WTC11 (cell line): Measurements from ENCODE around the gene ABCB6. TPM values are rescaled to one million over a fixed set of nuclear protein-coding genes. Genes with fewer than 3 reads are reported as not detected.

ENCODE experiments used
- ATAC-seq: fragments of 200-7000 bp; cut with Tn5 transposase; 2 replicates; pipeline ENCODE4 v1.10.0; 2021; ENCODE audit warnings: mild to moderate bottlenecking, moderate library complexity
- CTCF ChIA-PET: fragments of 300-600 bp; sonication (Branson Sonifier 250); formaldehyde crosslinking; loops from one replicate; lab custom pipeline; 2021; ENCODE audit warnings: antibody characterized with exemption; lab: Charles Lee
- POLR2A ChIA-PET: fragments of 350-600 bp; sonication (Branson Sonifier 250); formaldehyde crosslinking; loops from one replicate; lab custom pipeline; 2021; ENCODE audit warnings: antibody characterized with exemption; lab: Charles Lee
- DNase-seq: peaks from one replicate; pipeline ENCODE4 v3.0.0; 2021; ENCODE audit warnings: low spot score
- H3K27ac Mint-ChIP-seq: 2 replicates; pipeline ENCODE4 v1.8.0; 2021; ENCODE audit warnings: mixed read lengths
- H3K27me3 Mint-ChIP-seq: 2 replicates; pipeline ENCODE4 v1.8.0; 2021; ENCODE audit warnings: low read depth, mild to moderate bottlenecking, moderate library complexity, mixed read lengths
- H3K36me3 Mint-ChIP-seq: 2 replicates; pipeline ENCODE4 v1.8.0; 2021; ENCODE audit warnings: mixed read lengths
- H3K4me1 Mint-ChIP-seq: 2 replicates; pipeline ENCODE4 v1.8.0; 2022; ENCODE audit warnings: mixed read lengths
- H3K4me3 Mint-ChIP-seq: 2 replicates; pipeline ENCODE4 v1.8.0; 2021; ENCODE audit warnings: mild to moderate bottlenecking, moderate library complexity, mixed read lengths
- H3K9me3 Mint-ChIP-seq: 2 replicates; pipeline ENCODE4 v1.8.0; 2021; ENCODE audit warnings: mixed read lengths
- ESRRA ChIP-seq: sonication (generic); formaldehyde crosslinking; IDR thresholded peaks from 2 replicates; pipeline ENCODE4 v1.8.1; 2022; ENCODE audit warnings: mild to moderate bottlenecking, missing genetic modification reagents, borderline replicate concordance
- FOXJ3 ChIP-seq: sonication (generic); formaldehyde crosslinking; IDR thresholded peaks from 2 replicates; pipeline ENCODE4 v1.9.0; 2021; ENCODE audit warnings: missing genetic modification reagents, mild to moderate bottlenecking, borderline replicate concordance
- JAZF1 ChIP-seq: fragments of 250-450 bp; sonication (Bioruptor Pico); IDR thresholded peaks from 2 replicates; pipeline ENCODE4 v1.9.0; 2021; ENCODE audit warnings: moderate library complexity, mild to moderate bottlenecking, inconsistent platforms
- JUN ChIP-seq: sonication (generic); formaldehyde crosslinking; IDR thresholded peaks from 2 replicates; pipeline ENCODE4 v1.8.0; 2023; ENCODE audit warnings: mild to moderate bottlenecking, missing genetic modification reagents
- MXD4 ChIP-seq: fragments of 250-450 bp; sonication (Bioruptor Pico); IDR thresholded peaks from 2 replicates; pipeline ENCODE4 v1.8.0; 2021; ENCODE audit warnings: mild to moderate bottlenecking, moderate library complexity, borderline replicate concordance
- MYBL2 ChIP-seq: sonication (generic); formaldehyde crosslinking; IDR thresholded peaks from 2 replicates; pipeline ENCODE4 v1.8.1; 2023; ENCODE audit warnings: mild to moderate bottlenecking, moderate library complexity, missing genetic modification reagents
- NFATC4 ChIP-seq: fragments of 250-450 bp; sonication (Bioruptor Pico); IDR thresholded peaks from 2 replicates; pipeline ENCODE4 v1.9.0; 2021; ENCODE audit warnings: mild to moderate bottlenecking
- NR2C2 ChIP-seq: sonication (generic); formaldehyde crosslinking; IDR thresholded peaks from 2 replicates; pipeline ENCODE4 v1.8.0; 2022; ENCODE audit warnings: mild to moderate bottlenecking, missing genetic modification reagents
- PRRX2 ChIP-seq: fragments of 250-450 bp; sonication (Bioruptor Pico); IDR thresholded peaks from 2 replicates; pipeline ENCODE4 v1.8.0; 2021; ENCODE audit warnings: mild to moderate bottlenecking
- ZBTB21 ChIP-seq: sonication (generic); formaldehyde crosslinking; IDR thresholded peaks from 2 replicates; pipeline ENCODE4 v1.8.1; 2023; ENCODE audit warnings: mild to moderate bottlenecking, missing genetic modification reagents, borderline replicate concordance
- ZNF232 ChIP-seq: sonication (generic); formaldehyde crosslinking; IDR thresholded peaks from 2 replicates; pipeline ENCODE4 v1.8.0; 2022; ENCODE audit warnings: mild to moderate bottlenecking, missing genetic modification reagents
- total RNA-seq: library from RNA; stranded (reverse); gene quantifications from 3 replicates; pipeline ENCODE4 v1.2.3, GENCODE V29; 2021
- TF ChIP-seq, protein P1 (sequence below): sonication (generic); formaldehyde crosslinking; IDR thresholded peaks from 2 replicates; pipeline ENCODE4 v1.8.1; 2022; ENCODE audit warnings: low read depth, missing genetic modification reagents, borderline replicate concordance
- TF ChIP-seq, protein P2 (sequence below): sonication (generic); formaldehyde crosslinking; IDR thresholded peaks from 2 replicates; pipeline ENCODE4 v1.8.1; 2023; ENCODE audit warnings: mild to moderate bottlenecking, missing genetic modification reagents, moderate library complexity
- TF ChIP-seq, protein P3 (sequence below): sonication (generic); formaldehyde crosslinking; IDR thresholded peaks from 2 replicates; pipeline ENCODE4 v1.8.0; 2023; ENCODE audit warnings: missing genetic modification reagents
- TF ChIP-seq, protein P4 (sequence below): sonication (generic); formaldehyde crosslinking; IDR thresholded peaks from 2 replicates; pipeline ENCODE4 v1.8.0; 2022; ENCODE audit warnings: missing genetic modification reagents
- TF ChIP-seq, protein P5 (sequence below): fragments of 250-450 bp; sonication (Bioruptor Pico); IDR thresholded peaks from 2 replicates; pipeline ENCODE4 v1.9.0; 2021; ENCODE audit warnings: mild to moderate bottlenecking

The ABCB6 gene
- total RNA-seq, 1 experiment from 2014 or later, result 44.8 TPM

DNA sequence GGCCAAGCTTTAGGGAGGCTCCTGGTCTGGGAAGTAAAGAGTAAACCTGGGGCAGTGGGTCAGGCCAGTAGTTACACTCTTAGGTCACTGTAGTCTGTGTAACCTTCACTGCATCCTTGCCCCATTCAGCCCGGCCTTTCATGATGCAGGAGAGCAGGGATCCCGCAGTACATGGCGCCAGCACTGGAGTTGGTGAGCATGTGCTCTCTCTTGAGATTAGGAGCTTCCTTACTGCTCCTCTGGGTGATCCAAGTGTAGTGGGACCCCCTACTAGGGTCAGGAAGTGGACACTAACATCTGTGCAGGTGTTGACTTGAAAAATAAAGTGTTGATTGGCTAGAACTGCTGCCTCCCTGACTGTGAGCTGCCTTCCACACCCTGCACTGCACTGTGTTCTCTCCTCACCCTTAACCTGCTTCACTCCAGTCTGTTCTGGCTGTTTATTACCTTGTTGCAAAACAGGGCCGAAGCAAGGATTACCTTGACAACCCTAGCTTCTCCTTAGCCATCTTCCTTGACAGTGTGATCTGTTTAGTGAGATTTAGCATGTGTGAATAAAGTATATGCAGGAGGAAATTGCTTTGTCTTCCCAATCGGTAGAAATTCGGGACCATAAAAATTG is 35.5 kb downstream of the ABCB6 start:
- Mint-ChIP-seq H3K9me3 (no peaks in the 10 kb centered on the region), H3K27ac (no peak overlapping the region), H3K4me3 (no peak overlapping the region)

DNA sequence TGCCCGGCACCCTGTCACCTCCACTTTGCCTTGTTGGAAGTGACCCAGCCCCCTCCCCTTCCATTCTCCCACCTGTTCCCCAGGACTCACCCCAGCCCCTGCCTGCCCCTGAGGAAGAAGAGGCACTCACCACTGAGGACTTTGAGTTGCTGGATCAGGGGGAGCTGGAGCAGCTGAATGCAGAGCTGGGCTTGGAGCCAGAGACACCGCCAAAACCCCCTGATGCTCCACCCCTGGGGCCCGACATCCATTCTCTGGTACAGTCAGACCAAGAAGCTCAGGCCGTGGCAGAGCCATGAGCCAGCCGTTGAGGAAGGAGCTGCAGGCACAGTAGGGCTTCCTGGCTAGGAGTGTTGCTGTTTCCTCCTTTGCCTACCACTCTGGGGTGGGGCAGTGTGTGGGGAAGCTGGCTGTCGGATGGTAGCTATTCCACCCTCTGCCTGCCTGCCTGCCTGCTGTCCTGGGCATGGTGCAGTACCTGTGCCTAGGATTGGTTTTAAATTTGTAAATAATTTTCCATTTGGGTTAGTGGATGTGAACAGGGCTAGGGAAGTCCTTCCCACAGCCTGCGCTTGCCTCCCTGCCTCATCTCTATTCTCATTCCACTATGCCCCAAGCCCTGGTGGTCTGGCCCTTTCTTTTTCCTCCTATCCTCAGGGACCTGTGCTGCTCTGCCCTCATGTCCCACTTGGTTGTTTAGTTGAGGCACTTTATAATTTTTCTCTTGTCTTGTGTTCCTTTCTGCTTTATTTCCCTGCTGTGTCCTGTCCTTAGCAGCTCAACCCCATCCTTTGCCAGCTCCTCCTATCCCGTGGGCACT is 36.2 kb downstream of the ABCB6 start:
- ChIA-PET CTCF (interaction anchor here (0.6 to 1.3 kb wide), 2 partner anchors 153 to 179 kb away, joined by 3 read pairs; no protein-coding TSS in a partner anchor), POLR2A (no interaction called here)
- Mint-ChIP-seq H3K9me3 (no peaks in the 10 kb centered on the region), H3K27me3 (no peaks in the 10 kb centered on the region), H3K36me3 (peaks cover 27% of the 10 kb centered on the region), H3K4me1 (peaks cover 8% of the 10 kb centered on the region), H3K27ac (no peak overlapping the region), H3K4me3 (no peak overlapping the region)
- no peak for ATAC-seq
- DNase-seq, result no peak
- TF ChIP-seq ESRRA, result no peak
- no peak for TF ChIP-seq ZNF232
- TF ChIP-seq NFATC4 (CRISPR knock-in tag), result no peak
- TF ChIP-seq, protein P1, sequence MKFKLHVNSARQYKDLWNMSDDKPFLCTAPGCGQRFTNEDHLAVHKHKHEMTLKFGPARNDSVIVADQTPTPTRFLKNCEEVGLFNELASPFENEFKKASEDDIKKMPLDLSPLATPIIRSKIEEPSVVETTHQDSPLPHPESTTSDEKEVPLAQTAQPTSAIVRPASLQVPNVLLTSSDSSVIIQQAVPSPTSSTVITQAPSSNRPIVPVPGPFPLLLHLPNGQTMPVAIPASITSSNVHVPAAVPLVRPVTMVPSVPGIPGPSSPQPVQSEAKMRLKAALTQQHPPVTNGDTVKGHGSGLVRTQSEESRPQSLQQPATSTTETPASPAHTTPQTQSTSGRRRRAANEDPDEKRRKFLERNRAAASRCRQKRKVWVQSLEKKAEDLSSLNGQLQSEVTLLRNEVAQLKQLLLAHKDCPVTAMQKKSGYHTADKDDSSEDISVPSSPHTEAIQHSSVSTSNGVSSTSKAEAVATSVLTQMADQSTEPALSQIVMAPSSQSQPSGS (CRISPR knock-in tag), result no peak
- no peak for TF ChIP-seq MYBL2 (CRISPR knock-in tag)
- no peak for TF ChIP-seq NR2C2 (CRISPR knock-in tag)
- TF ChIP-seq, protein P2, sequence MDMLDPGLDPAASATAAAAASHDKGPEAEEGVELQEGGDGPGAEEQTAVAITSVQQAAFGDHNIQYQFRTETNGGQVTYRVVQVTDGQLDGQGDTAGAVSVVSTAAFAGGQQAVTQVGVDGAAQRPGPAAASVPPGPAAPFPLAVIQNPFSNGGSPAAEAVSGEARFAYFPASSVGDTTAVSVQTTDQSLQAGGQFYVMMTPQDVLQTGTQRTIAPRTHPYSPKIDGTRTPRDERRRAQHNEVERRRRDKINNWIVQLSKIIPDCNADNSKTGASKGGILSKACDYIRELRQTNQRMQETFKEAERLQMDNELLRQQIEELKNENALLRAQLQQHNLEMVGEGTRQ (CRISPR knock-in tag), result no peak
- TF ChIP-seq, protein P3, sequence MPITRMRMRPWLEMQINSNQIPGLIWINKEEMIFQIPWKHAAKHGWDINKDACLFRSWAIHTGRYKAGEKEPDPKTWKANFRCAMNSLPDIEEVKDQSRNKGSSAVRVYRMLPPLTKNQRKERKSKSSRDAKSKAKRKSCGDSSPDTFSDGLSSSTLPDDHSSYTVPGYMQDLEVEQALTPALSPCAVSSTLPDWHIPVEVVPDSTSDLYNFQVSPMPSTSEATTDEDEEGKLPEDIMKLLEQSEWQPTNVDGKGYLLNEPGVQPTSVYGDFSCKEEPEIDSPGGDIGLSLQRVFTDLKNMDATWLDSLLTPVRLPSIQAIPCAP (CRISPR knock-in tag), result no peak
- TF ChIP-seq JUN (CRISPR knock-in tag), result no peak
- TF ChIP-seq ZBTB21 (CRISPR knock-in tag), result no peak
- TF ChIP-seq, protein P4, sequence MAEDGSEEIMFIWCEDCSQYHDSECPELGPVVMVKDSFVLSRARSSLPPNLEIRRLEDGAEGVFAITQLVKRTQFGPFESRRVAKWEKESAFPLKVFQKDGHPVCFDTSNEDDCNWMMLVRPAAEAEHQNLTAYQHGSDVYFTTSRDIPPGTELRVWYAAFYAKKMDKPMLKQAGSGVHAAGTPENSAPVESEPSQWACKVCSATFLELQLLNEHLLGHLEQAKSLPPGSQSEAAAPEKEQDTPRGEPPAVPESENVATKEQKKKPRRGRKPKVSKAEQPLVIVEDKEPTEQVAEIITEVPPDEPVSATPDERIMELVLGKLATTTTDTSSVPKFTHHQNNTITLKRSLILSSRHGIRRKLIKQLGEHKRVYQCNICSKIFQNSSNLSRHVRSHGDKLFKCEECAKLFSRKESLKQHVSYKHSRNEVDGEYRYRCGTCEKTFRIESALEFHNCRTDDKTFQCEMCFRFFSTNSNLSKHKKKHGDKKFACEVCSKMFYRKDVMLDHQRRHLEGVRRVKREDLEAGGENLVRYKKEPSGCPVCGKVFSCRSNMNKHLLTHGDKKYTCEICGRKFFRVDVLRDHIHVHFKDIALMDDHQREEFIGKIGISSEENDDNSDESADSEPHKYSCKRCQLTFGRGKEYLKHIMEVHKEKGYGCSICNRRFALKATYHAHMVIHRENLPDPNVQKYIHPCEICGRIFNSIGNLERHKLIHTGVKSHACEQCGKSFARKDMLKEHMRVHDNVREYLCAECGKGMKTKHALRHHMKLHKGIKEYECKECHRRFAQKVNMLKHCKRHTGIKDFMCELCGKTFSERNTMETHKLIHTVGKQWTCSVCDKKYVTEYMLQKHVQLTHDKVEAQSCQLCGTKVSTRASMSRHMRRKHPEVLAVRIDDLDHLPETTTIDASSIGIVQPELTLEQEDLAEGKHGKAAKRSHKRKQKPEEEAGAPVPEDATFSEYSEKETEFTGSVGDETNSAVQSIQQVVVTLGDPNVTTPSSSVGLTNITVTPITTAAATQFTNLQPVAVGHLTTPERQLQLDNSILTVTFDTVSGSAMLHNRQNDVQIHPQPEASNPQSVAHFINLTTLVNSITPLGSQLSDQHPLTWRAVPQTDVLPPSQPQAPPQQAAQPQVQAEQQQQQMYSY, result no peak
- TF ChIP-seq MXD4 (CRISPR knock-in tag), result no peak
- TF ChIP-seq, protein P5, sequence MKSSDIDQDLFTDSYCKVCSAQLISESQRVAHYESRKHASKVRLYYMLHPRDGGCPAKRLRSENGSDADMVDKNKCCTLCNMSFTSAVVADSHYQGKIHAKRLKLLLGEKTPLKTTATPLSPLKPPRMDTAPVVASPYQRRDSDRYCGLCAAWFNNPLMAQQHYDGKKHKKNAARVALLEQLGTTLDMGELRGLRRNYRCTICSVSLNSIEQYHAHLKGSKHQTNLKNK (CRISPR knock-in tag), result no peak

More for the DNA sequence above, 35.5 kb downstream of the ABCB6 start:
- DNase-seq, result no peak
- peaks cover 27% of the 10 kb centered on the region for H3K36me3 Mint-ChIP-seq
- ChIA-PET POLR2A (no interaction called here), CTCF (no interaction called here)
- no peaks in the 10 kb centered on the region for H3K27me3 Mint-ChIP-seq
- H3K4me1 Mint-ChIP-seq, result peaks cover 7% of the 10 kb centered on the region
- no peak for TF ChIP-seq JAZF1 (CRISPR knock-in tag)
- no peak for TF ChIP-seq FOXJ3 (CRISPR knock-in tag)
- TF ChIP-seq PRRX2 (CRISPR knock-in tag), result no peak
- TF ChIP-seq, all 79 proteins: peak for 0
- ATAC-seq, result no peak
